Activated T-helper 1 cell treated with anti-CD3 and anti-CD28 coated beads, Interleukin-2, amount 50 U/mL, for 16 hours (primary cell): ENCODE data around the gene PDCD4.
"Not testable (repeated sequence)": the region's sequence is repeated elsewhere in the genome, so short reads cannot be mapped to it uniquely, and the experiment has no call there.

Experiments
- DNase-seq, 2 donors: peaks; one replicate each; pipeline ENCODE4 v3.0.0-alpha.2; 2020; ENCODE audit warnings: low read depth in 1 of 2, low spot score in 1 of 2

PDCD4 gene

GRCh38 chr10:110880012-110880411, 8.3 kb downstream of the PDCD4 start:
- DNase-seq: no peak

- DNase-seq: no peak
Observed at GRCh38 chr10:110881247-110881646, 9.5 kb downstream of the PDCD4 start.

GRCh38 chr10:110881905-110882304, 10.2 kb downstream of the PDCD4 start:
- DNase-seq: no peak

GRCh38 chr10:110883924-110884323, 12.2 kb downstream of the PDCD4 start:
- DNase-seq: no peak

GRCh38 chr10:110885932-110886674, 14.4 kb downstream of the PDCD4 start:
- DNase-seq: no peak

- DNase-seq: no peak
Observed at GRCh38 chr10:110887560-110887959, 15.8 kb downstream of the PDCD4 start.

GRCh38 chr10:110892602-110893288, 21.0 kb downstream of the PDCD4 start:
- no peak for DNase-seq

- no peak for DNase-seq
Observed at GRCh38 chr10:110893559-110894179, 21.9 kb downstream of the PDCD4 start.

GRCh38 chr10:110897184-110897583, 25.5 kb downstream of the PDCD4 start:
- DNase-seq: no peak

- no peak for DNase-seq
Observed at GRCh38 chr10:110898391-110898790, 26.7 kb downstream of the PDCD4 start.

- DNase-seq: no peak
Observed at GRCh38 chr10:110900983-110901382, 29.3 kb downstream of the PDCD4 start.

- DNase-seq: peak in 1 of 2 donors; percentile 13
Observed at GRCh38 chr10:110901954-110902819, 30.5 kb downstream of the PDCD4 start.

- no peak for DNase-seq
Observed at GRCh38 chr10:110903280-110904278, 31.9 kb downstream of the PDCD4 start.

GRCh38 chr10:110910138-110910537, 38.4 kb downstream of the PDCD4 start:
- no peak for DNase-seq

- no peak for DNase-seq
Observed at GRCh38 chr10:110912374-110912773, 40.6 kb downstream of the PDCD4 start.

- no peak for DNase-seq
Observed at GRCh38 chr10:110914431-110914830, 42.7 kb downstream of the PDCD4 start.

- no peak for DNase-seq
Observed at GRCh38 chr10:110915035-110915434, 43.3 kb downstream of the PDCD4 start.

GRCh38 chr10:110915600-110915999, 43.9 kb downstream of the PDCD4 start:
- DNase-seq: not testable (repeated sequence)

- no peak for DNase-seq
Observed at GRCh38 chr10:110916554-110917346, 45.0 kb downstream of the PDCD4 start.
